Type B pancreatic cell (in vitro differentiated cells): ENCODE data around the gene SRGAP3. TPM values are rescaled to one million over a fixed set of nuclear protein-coding genes. Genes with fewer than 3 reads are reported as not detected.
"Not testable (repeated sequence)": the region's sequence is repeated elsewhere in the genome, so short reads cannot be mapped to it uniquely, and the experiment has no call there.

Experiments
- DNase-seq: peaks from one replicate; pipeline ENCODE4 v3.0.0; 2021; ENCODE audit warnings: mixed read lengths; ENCODE audit not compliant: unreplicated experiment; ENCODE audit errors: extremely low spot score
- H3K27ac Mint-ChIP-seq: 2 replicates; pipeline ENCODE4 v1.8.0; 2021; ENCODE audit warnings: mild to moderate bottlenecking, mixed read lengths
- H3K27me3 Mint-ChIP-seq: 2 replicates; pipeline ENCODE4 v1.8.0; 2021; ENCODE audit warnings: mixed read lengths
- H3K36me3 Mint-ChIP-seq: 2 replicates; pipeline ENCODE4 v1.8.0; 2021; ENCODE audit warnings: mixed read lengths
- H3K4me1 Mint-ChIP-seq: one replicate; pipeline ENCODE4 v1.8.0; 2021; ENCODE audit warnings: mixed read lengths; ENCODE audit not compliant: unreplicated experiment
- H3K4me3 Mint-ChIP-seq: 2 replicates; pipeline ENCODE4 v1.8.0; 2021; ENCODE audit warnings: mild to moderate bottlenecking, mixed read lengths
- H3K9me3 Mint-ChIP-seq: 2 replicates; pipeline ENCODE4 v1.8.0; 2021; ENCODE audit warnings: mixed read lengths
- CTCF ChIP-seq: fragments of 200-600 bp; sonication (generic); conservative IDR thresholded peaks from 2 replicates; pipeline ENCODE4 v1.5.0; 2021; ENCODE audit warnings: antibody characterized with exemption, mild to moderate bottlenecking
- total RNA-seq: library from RNA; stranded (reverse); gene quantifications from 2 replicates; pipeline ENCODE4 v1.2.1, GENCODE V29; 2021; ENCODE audit warnings: low replicate concordance

Gene SRGAP3
- total RNA-seq, 1 donor from 2014 or later, result 41.7 TPM

DNA sequence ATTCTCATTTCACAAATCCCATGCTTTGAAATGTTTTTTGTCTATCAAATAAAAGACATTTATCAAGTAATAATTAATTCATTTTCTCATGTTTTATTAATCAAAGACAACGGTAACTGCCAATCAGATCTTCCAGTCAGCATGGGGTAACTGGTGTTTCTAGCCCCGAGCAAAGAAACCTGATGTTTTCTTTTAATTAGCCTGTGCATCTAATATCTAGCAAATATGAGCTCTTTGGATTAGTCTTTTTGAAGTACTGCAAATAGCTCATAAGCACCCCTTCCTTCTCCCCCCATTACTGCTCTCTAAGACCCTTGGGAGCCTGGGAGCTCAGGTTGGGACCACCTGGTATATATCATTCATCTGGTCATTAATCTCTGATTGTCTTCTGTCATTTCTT, 43.1 kb upstream of the SRGAP3 start:
- peaks cover 5% of the 10 kb centered on the region for H3K9me3 Mint-ChIP-seq
- H3K27ac Mint-ChIP-seq, result no peak overlapping the region
- DNase-seq, result no peak
- no peaks in the 10 kb centered on the region for H3K27me3 Mint-ChIP-seq
- no peaks in the 10 kb centered on the region for H3K36me3 Mint-ChIP-seq
- TF ChIP-seq CTCF, result no peak
- H3K4me1 Mint-ChIP-seq, result peaks cover 3% of the 10 kb centered on the region
- no peak overlapping the region for H3K4me3 Mint-ChIP-seq

- H3K27me3 Mint-ChIP-seq, result no peaks in the 10 kb centered on the region
- peaks cover 5% of the 10 kb centered on the region for H3K9me3 Mint-ChIP-seq
- H3K27ac Mint-ChIP-seq, result no peak overlapping the region
- no peaks in the 10 kb centered on the region for H3K36me3 Mint-ChIP-seq
- no peak overlapping the region for H3K4me3 Mint-ChIP-seq
- no peak for TF ChIP-seq CTCF
- DNase-seq, result no peak
- peaks cover 3% of the 10 kb centered on the region for H3K4me1 Mint-ChIP-seq
These were observed 42.5 kb upstream of the SRGAP3 start for GRCh38 chr3:9291821-9292410.

DNA sequence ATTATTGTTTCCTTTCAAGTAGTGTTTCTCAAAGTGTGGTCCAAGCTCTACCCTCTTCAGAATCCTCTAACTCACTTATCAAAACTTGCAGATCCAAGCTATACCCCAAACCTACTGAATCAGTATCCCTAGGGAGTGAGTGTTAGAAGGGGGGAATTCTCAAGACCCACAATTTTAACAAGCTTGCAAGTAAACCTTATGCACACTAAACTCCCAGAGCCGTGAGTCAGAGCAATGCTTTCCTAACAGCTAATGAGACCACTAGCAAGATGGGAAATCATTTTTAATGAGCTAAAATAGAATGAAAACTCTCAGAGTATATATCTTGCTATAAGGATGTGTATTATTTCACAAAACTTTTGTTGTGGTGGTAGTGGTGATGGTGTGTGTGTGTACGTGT, 41.1 kb upstream of the SRGAP3 start:
- peaks cover 5% of the 10 kb centered on the region for H3K9me3 Mint-ChIP-seq
- no peak for DNase-seq
- no peak overlapping the region for H3K4me3 Mint-ChIP-seq
- no peaks in the 10 kb centered on the region for H3K27me3 Mint-ChIP-seq
- no peak for TF ChIP-seq CTCF
- no peaks in the 10 kb centered on the region for H3K36me3 Mint-ChIP-seq
- H3K4me1 Mint-ChIP-seq, result no peaks in the 10 kb centered on the region
- no peak overlapping the region for H3K27ac Mint-ChIP-seq

GRCh38 chr3:9281533-9281932, 32.1 kb upstream of the SRGAP3 start:
- DNase-seq, H3K27me3 Mint-ChIP-seq, H3K9me3 Mint-ChIP-seq, H3K4me1 Mint-ChIP-seq, H3K36me3 Mint-ChIP-seq, H3K4me3 Mint-ChIP-seq, H3K27ac Mint-ChIP-seq: not testable (repeated sequence)

- H3K4me1 Mint-ChIP-seq, result peaks cover 10% of the 10 kb centered on the region
- no peaks in the 10 kb centered on the region for H3K36me3 Mint-ChIP-seq
- peak overlapping the region; percentile 68 for H3K4me3 Mint-ChIP-seq
- peak overlapping the region; percentile 62 for H3K27ac Mint-ChIP-seq
- DNase-seq, result no peak
- no peaks in the 10 kb centered on the region for H3K9me3 Mint-ChIP-seq
- H3K27me3 Mint-ChIP-seq, result no peaks in the 10 kb centered on the region
- TF ChIP-seq CTCF, result peak; percentile 19
These were observed 31.2 kb upstream of the SRGAP3 start for GRCh38 chr3:9280451-9281219.

GRCh38 chr3:9279966-9280365, 30.5 kb upstream of the SRGAP3 start:
- TF ChIP-seq CTCF, result no peak
- no peak overlapping the region for H3K4me3 Mint-ChIP-seq
- H3K4me1 Mint-ChIP-seq, result peaks cover 10% of the 10 kb centered on the region
- no peaks in the 10 kb centered on the region for H3K9me3 Mint-ChIP-seq
- H3K27me3 Mint-ChIP-seq, result no peaks in the 10 kb centered on the region
- H3K36me3 Mint-ChIP-seq, result no peaks in the 10 kb centered on the region
- DNase-seq, result no peak
- peak overlapping the region; percentile 62 for H3K27ac Mint-ChIP-seq
